NCI-H446 (cell line): ENCODE measurements around the gene B3GAT1.
A peak's percentile ranks its signal among the peaks of the same experiment; 100 is the strongest.

Source experiments
- DNase-seq, 2 experiments: peaks; one replicate each; lab custom pipeline; 2025; lab: John Stamatoyannopoulos, UW

The B3GAT1 gene

GRCh38 chr11:134333312-134333711, 78.7 kb downstream of the B3GAT1 start:
- no peak for DNase-seq

GRCh38 chr11:134332782-134333181, 79.3 kb downstream of the B3GAT1 start:
- no peak for DNase-seq

GRCh38 chr11:134332189-134332631, 79.8 kb downstream of the B3GAT1 start:
- DNase-seq: peak in 1 of 2 experiments; percentile 50

GRCh38 chr11:134331354-134332188, 80.5 kb downstream of the B3GAT1 start, which contains the start of gene GLB1L2:
Gene GLB1L2, plus strand, starts transcription at chr11:134331988. Its CDS starts 74 bp downstream, at chr11:134332062.
- peak; percentile 29 to 87 for DNase-seq

GRCh38 chr11:134330611-134331353, 81.3 kb downstream of the B3GAT1 start:
- DNase-seq: no peak
